Vagina (tissue), 2 donors: Measurements from ENCODE around the gene PRKAR1B. TPM values are rescaled to one million over a fixed set of nuclear protein-coding genes. Genes with fewer than 3 reads are reported as not detected.
"Not testable (repeated sequence)": the region's sequence is repeated elsewhere in the genome, so short reads cannot be mapped to it uniquely, and the experiment has no call there.

Experiments used
- DNase-seq, 2 donors: peaks; one replicate each; pipeline ENCODE4 v3.0.0-alpha.2; 2017; ENCODE audit errors: extremely low spot score in 2 of 2
- H3K27ac ChIP-seq: fragments of 200-600 bp; sonication (generic); one replicate; pipeline ENCODE4 v1.5.1; 2019
- H3K27me3 ChIP-seq: fragments of 200-600 bp; sonication (generic); one replicate; pipeline ENCODE4 v1.5.1; 2019
- H3K36me3 ChIP-seq, 2 donors: fragments of 200-600 bp; sonication (generic); one replicate each; pipeline ENCODE4 v1.5.1; 2017 to 2019
- H3K4me1 ChIP-seq: fragments of 200-600 bp; sonication (generic); one replicate; pipeline ENCODE4 v1.5.1; 2019
- H3K4me3 ChIP-seq, 2 donors: fragments of 200-600 bp; sonication (generic); 1 replicate in 1 of 2; 2 replicates in 1 of 2; pipeline ENCODE4 v1.5.1; 2016 to 2019
- H3K9me3 ChIP-seq: fragments of 200-600 bp; sonication (generic); one replicate; pipeline ENCODE4 v1.5.1; 2019
- CTCF ChIP-seq, 3 experiments: fragments of 450-650 bp in 2 of 3; fragments of 200-600 bp in 1 of 3; sonication (generic) in 1 of 3; IDR thresholded peaks; one replicate each; pipeline ENCODE4 v1.5.1; 2017 to 2019; ENCODE audit warnings: antibody characterized with exemption in 3 of 3, mild to moderate bottlenecking in 2 of 3, moderate library complexity in 2 of 3
- POLR2A ChIP-seq, 2 donors: fragments of 450-650 bp; IDR thresholded peaks; one replicate each; pipeline ENCODE4 v1.6.1; 2017; ENCODE audit warnings: antibody characterized with exemption in 2 of 2, mild to moderate bottlenecking in 2 of 2, moderate library complexity in 2 of 2
- POLR2AphosphoS5 ChIP-seq, 2 donors: sonication (generic); formaldehyde crosslinking; IDR thresholded peaks; one replicate each; pipeline ENCODE4 v1.9.0; 2017; ENCODE audit warnings: antibody characterized with exemption in 2 of 2, mild to moderate bottlenecking in 2 of 2, low read depth in 1 of 2; ENCODE audit not compliant: insufficient read depth in 1 of 2
- intact Hi-C: fragments of 100-400 bp; cut with DNase I; formaldehyde crosslinking; loops from one replicate; pipeline ENCODE4 v1.15.1; 2023
- total RNA-seq: library from RNA; depleted of rRNA; stranded (reverse); fragments of >200 nt; gene quantifications from one replicate; pipeline ENCODE4 v1.2.3, GENCODE V29; 2016

PRKAR1B gene
- total RNA-seq, 1 donor from 2014 or later, result 31.4 TPM

DNA sequence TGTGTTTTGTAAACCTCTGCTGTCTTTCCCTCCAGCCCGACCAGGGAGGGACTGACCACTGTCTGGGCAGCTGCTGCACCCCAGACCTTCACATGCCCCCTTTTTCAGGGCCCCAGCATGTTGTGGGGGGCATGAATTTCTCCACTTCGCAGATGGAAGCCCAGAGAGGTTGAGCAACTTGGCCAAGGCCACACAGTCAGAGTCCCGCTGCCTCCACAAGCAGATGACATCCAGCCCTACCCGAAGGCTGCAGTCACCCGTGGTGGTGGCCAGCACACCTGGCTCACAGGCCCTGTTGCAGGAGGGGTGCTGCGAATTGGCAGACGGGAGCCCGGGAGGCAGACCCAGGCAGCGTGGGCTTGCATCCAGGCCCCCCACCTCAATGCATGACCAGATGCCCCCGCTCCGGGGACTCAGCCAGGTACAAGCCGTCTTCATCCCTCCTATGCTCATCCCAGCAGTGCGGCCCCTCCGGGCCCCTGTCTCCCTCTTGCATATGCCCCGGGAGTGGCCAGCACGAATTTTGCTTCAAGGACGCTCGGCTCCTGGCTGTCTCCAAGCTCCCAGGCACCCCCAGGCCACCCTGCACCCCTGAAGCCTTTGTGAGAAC lies 171.4 kb downstream of the PRKAR1B start:
- Histone ChIP-seq H3K9me3 (no peaks in the 10 kb centered on the region), H3K27me3 (no peaks in the 10 kb centered on the region), H3K4me3 (no peak overlapping the region), H3K27ac (no peak overlapping the region), H3K36me3 (no peaks in the 10 kb centered on the region), H3K4me1 (no peaks in the 10 kb centered on the region)
- intact Hi-C loops, result no loop called here
- no peak for DNase-seq
- no peak for TF ChIP-seq POLR2AphosphoS5 (IDR thresholded peaks at IDR 0.05; ENCODE audit: insufficient read depth in 1 of 2, low read depth in 1 of 2)
- TF ChIP-seq POLR2A (IDR thresholded peaks at IDR 0.05), result no peak
- no peak for TF ChIP-seq CTCF (IDR thresholded peaks at IDR 0.05)

DNA sequence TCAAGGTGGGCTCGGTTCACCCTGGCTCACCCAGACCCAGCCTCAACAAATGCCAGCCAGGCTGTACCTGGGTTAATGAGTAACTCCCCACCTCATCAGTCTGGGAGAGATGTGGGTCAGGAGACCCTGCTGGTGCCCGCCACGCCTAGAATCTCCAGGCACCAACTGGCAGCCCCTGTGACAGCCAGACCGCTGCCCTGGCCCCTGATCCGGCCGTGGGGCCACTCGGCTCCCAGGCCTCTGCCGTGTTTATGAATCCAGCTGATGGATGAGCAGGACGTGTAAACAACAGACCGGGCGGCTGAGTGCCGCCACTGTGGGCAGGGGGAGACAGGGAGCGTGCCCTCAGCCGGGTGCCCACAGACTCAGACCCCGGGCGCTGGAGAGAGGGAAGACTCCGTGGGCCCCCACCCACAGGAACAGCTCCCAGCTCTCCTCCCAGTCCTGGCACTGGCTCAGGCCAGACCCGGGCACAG lies 173.4 kb downstream of the PRKAR1B start:
- intact Hi-C loops, result no loop called here
- Histone ChIP-seq H3K36me3 (no peaks in the 10 kb centered on the region), H3K4me3 (no peak overlapping the region), H3K27ac (no peak overlapping the region), H3K27me3 (no peaks in the 10 kb centered on the region), H3K4me1 (no peaks in the 10 kb centered on the region), H3K9me3 (no peaks in the 10 kb centered on the region)
- no peak for DNase-seq
- TF ChIP-seq CTCF (IDR thresholded peaks at IDR 0.05) (no peak), POLR2A (IDR thresholded peaks at IDR 0.05) (no peak), POLR2AphosphoS5 (IDR thresholded peaks at IDR 0.05; ENCODE audit: insufficient read depth in 1 of 2, low read depth in 1 of 2) (no peak)

- no peaks in the 10 kb centered on the region for H3K4me1 ChIP-seq
- DNase-seq, result no peak
- H3K4me3 ChIP-seq, result no peak overlapping the region
- intact Hi-C loops, result no loop called here
- no peaks in the 10 kb centered on the region for H3K36me3 ChIP-seq
- H3K27me3 ChIP-seq, result no peaks in the 10 kb centered on the region
- no peaks in the 10 kb centered on the region for H3K9me3 ChIP-seq
- TF ChIP-seq POLR2AphosphoS5 (IDR thresholded peaks at IDR 0.05; ENCODE audit: insufficient read depth in 1 of 2, low read depth in 1 of 2) (no peak), POLR2A (IDR thresholded peaks at IDR 0.05) (no peak), CTCF (IDR thresholded peaks at IDR 0.05) (no peak)
- no peak overlapping the region for H3K27ac ChIP-seq
Observed at GRCh38 chr7:552868-553635, 174.0 kb downstream of the PRKAR1B start.

GRCh38 chr7:552151-552867 lies 174.8 kb downstream of the PRKAR1B start:
- H3K36me3 ChIP-seq, H3K9me3 ChIP-seq, H3K4me1 ChIP-seq, intact Hi-C loops, H3K27me3 ChIP-seq, DNase-seq, H3K27ac ChIP-seq, H3K4me3 ChIP-seq: not testable (repeated sequence)

DNA sequence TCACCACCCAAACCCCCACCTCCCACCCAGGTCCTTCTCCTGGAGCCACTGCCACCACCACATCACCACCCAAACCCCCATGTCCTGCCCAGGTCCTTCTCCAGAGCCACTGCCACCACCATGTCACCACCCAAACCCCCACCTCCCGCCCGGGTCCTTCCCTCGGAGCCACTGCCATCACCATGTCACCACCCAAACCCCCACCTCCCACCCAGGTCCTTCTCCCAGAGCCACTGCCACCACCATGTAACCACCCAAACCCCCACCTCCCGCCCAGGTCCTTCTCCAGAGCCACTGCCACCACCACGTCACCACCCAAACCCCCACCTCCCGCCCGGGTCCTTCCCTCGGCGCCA lies 175.5 kb downstream of the PRKAR1B start:
- intact Hi-C loops, H3K27me3 ChIP-seq, DNase-seq, H3K27ac ChIP-seq, H3K9me3 ChIP-seq, H3K36me3 ChIP-seq, H3K4me3 ChIP-seq, H3K4me1 ChIP-seq: not testable (repeated sequence)
